GM15510 (cell line): ENCODE measurements around the gene PKMYT1.

Experiments used
- POLR2A ChIP-seq: IDR thresholded peaks from 3 replicates; pipeline ENCODE4 v1.6.1; 2011; ENCODE audit warnings: borderline replicate concordance; ENCODE audit not compliant: insufficient read length; ENCODE audit errors: extremely low read depth

The PKMYT1 gene

DNA sequence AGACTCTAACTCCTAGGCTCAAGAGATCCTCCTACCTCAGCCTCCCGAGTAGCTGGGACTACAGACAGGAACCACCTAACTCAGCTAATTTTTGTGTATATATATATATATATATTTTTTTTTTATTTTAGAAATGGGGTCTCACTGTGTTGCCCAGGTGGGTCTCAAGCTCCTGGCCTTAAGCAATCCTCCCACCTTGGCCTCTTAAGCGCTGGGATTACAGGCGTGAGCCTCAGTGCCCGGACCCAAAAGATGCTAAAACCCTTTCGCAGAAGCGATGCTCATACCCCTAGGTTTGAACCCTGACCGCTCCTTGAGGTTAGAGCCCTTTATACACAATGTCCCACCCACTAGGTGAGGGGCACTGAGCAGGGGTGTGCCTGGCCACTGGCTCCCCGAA lies 30.3 kb upstream of the PKMYT1 start:
- TF ChIP-seq POLR2A = no peak

DNA sequence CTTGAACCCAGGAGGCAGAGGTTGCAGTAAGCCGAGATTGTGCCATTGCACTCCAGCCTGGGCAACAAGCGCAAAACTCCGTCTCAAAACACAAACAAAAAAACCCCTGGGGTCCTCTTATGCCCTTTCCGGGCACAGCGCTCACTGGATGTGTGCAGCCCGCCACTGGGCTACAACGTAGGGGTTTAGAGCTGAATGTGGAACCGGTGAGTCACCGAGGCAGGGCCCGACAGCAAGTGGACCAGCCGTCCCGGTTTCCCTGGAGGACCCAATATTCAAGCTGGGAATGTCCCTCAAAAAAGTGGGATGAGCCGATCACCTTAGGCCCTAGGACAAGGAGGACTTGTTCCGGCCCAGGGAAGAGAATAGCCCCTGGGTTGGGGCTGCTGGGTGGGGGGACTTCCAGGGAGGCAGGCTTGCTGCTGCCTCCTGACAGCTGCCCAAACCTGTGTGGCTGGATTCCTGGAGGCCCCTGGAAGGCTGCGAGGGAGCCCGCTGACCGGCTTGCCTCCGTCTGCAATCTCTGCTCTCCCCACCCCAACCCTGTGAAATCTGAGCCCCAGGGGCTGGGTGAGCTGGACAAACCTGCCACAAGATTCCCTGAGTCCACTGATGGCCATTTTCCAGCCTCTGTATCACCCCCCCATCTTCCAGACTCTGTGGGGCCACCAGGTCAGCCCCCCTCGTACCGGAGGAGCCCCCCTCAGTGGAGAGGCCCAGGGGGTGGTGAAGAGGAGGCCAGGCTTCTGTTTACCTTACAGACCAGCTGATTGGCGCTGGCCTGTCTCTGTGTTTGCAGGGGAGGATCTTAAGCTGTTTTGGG lies 29.5 kb upstream of the PKMYT1 start:
- no peak for TF ChIP-seq POLR2A

DNA sequence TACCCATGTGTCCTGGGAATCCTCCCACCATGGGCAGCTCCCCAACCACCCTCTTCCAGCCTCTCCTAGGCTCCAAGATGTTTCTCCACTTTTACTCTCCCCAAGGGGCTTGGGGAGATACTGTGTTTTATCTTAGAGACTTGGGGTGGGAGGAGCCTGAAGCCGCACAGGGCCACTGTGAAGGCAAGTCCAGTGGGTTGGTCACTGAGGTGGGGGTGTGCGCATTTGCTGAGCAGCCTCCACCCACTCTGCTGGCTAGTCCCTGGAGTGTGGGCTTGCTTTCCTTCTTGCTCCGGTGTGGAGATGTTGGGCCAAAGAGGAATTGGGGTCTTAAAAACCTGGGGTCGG lies 28.4 kb upstream of the PKMYT1 start:
- TF ChIP-seq POLR2A = no peak

DNA sequence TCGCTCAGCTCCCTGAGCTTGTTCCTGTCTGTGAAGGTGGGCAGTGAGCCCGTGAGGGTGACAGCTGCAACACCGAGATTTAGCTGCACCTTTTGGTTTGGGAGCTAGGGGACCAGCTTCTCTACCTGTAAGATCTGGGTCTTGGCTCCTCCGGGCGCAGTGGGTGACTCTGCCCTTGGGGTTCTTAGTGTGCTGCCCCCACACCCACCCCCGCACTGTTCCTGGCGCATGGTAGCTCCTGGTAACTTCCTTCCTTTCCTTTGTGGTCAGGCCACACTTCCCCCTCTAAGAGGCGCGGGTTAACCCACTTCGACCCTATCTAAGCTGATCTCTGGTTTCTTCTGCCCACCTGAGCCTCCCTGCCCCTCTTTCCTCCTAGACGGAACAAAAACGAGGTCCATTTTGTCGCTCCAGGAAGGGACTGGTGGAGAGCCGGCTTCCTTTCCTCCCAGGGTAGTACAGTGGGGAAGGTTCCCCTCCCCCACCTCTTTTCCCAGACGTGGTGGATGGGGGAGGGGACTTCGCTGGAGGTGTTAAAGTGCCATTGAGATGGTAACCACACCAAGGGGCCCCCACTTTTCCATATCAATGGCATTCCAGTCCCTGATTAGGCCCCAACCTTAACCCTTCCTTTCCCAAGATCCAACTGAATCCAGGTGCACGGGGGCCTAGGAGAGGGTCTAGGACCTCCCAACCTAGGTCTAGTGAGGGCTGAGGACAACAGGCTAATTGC lies 27.9 kb upstream of the PKMYT1 start:
- no peak for TF ChIP-seq POLR2A

DNA sequence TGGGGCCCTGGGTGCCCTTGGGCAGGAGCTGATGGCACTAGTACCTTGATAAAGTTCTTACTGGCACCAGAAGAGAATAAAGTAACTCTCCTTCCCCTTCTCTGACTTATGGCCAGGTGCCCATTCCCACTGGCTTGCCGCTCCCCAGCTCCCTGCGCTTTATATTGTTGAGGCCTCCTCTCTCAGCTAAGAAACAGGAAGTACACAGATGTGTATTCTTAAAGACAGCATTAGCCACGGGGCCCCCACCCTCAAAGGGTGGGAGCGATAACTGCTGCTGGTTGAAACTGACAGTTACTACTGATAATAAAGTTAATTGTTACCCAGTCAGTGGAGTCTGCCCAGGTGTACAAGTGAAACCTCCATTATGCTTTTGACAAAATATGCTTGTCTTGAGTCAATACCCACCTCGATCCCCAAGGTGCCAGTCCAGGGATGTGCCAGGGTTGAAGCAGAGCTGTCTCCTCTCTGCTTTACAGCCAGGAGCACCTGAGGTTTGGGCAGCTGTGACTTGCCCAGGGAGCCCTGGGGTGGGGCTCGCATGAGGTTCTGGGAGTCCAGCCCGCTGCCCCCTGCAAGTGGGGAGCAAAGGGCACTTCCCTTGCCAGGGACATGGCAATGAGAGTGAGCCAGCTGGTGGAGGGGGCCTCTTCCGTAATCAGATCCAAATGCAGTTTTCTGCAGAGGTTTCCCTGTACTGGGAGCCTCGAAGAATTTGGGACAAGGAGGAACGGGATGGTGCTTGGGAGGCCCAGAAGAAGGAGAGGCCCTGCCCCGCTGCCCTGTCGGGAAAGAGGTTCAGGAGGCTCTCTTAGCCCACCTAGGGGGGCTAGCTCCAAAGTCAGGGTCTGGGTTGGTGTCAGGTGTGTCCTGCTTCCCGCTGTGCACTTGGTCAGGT lies 27.1 kb upstream of the PKMYT1 start:
- TF ChIP-seq POLR2A = no peak

DNA sequence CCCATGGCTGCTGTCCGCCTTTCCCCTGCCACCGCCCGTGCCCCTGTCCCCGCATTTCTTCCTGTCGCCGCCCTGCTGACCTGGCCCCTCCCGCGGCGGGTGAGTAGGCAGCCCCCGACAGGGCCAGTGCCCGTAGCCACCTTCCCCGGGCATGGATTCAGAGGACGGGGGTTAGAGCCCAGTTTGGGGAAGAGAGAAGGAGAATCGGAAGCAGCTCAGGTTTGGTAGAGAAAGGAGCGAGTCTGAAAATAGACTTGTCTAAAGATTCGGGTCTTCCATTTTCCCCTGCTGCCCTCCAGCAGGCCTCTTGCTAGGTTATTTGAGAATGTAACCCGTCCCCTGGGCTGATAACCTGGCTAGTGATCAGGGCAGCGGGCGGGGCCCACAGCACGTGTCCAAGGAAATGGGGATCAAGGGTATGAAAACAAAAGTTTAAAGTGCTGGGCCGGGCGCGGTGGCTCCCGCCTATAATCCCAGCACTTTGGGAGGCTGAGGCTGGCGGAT lies 24.6 kb upstream of the PKMYT1 start:
- TF ChIP-seq POLR2A = no peak

DNA sequence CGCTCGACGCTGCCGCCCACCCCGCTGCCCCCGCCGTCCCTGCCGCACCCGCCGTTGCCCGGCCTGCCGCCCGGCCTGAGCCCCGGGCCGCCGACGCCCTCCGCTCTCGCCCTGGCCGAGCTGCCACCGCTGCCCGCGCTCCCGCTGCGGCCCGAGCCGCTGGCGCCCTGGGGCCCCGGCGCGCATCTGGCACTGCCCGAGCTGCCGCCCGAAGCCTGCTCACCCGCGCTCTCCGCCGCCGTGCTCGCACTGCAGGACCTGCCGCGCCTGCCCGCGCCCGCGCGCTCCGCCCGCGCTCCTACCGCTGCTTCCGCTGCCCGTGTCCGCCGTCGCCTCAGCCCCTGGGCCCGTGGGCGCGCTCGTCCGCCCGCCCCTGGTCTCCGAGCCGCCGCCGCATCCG lies 24.1 kb upstream of the PKMYT1 start:
- TF ChIP-seq POLR2A = no peak

DNA sequence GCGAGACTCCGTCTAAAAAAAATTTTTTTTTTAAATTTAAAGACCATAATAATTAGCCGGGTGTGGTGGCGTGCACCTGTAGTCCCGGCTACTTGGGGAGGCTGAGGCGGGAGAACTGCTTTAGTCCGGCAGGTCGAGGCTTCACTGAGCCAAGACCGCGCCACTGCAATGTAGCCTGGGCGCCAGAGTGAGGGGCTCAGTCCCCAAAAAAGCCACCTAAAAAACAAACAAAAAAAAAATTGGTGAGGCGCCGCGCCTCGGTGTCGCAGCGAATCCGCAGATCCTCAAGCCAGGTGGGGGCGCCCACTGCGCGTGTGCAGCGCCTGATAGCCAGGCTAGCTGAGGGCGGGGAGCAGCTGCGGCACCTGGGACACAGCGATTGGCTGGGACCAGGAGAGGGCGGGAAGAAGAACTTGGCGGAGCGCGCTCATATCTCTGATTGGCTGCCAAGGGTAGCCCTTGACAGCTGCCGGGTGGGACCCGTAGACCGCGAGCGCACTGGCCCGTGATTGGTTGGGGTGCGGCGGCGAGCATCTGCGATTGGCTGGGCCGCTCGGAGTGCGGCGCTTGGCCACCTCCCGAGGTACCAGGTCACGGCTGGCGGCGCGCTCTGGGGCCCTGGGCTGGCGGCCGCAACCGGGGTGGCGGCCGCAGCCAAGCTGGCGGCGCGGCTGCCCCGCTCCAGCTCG lies 23.5 kb upstream of the PKMYT1 start:
- no peak for TF ChIP-seq POLR2A

GRCh38 chr16:3001316-3001715 lies 21.1 kb upstream of the PKMYT1 start:
- no peak for TF ChIP-seq POLR2A

DNA sequence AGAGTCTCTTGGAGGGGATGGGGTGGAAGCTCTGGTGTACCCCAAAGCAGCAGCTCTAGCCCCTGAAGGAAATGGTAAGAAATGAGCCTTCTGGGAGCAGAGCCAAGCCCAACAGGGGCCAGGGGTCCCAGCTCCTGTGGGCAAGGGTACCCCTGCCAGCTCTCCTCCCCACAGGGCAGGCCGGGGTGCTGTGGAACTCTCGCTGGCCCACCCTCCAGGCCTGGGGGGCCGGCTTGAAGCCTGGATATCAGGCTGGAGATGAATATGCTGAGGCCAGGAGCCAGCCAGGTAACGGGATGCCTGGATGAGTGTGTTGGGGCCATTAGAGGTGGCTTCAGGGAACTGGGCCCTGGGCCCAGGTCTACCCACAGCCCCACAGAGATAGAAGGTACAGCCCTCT lies 20.3 kb upstream of the PKMYT1 start:
- TF ChIP-seq POLR2A = no peak

DNA sequence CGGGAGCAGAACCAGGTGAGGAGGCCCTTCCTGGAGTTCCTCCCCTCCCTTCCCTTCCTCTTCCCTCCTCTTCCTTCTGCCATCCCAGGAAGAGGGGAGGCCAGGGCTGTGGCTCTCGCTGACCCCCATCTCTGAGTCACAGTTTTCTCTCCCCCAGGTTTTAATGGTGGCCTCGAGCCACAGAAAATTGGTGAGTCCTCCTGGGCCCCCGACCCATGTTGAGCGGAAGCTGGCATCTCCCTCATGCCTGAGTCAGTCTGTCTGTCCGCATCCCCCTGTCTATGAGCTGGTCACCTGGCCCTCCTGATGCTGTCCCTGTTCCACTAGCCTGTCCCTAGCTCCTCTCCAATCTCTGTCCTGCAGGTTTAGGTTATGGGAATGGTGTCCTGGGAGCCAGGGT lies 19.7 kb upstream of the PKMYT1 start:
- TF ChIP-seq POLR2A = no peak

GRCh38 chr16:2996298-2996697 lies 16.1 kb upstream of the PKMYT1 start:
- no peak for TF ChIP-seq POLR2A

GRCh38 chr16:2992383-2993081 lies 12.3 kb upstream of the PKMYT1 start:
- no peak for TF ChIP-seq POLR2A
